ENCODE data around the gene CLEC16A.
"Not testable (repeated sequence)": the region's sequence is repeated elsewhere in the genome, so short reads cannot be mapped to it uniquely, and the experiment has no call there.

CLEC16A gene

GRCh38 chr16:10923650-10924214, 20.6 kb upstream of the CLEC16A start:
- no peak for DNase-seq

GRCh38 chr16:10925285-10925684, 19.1 kb upstream of the CLEC16A start:
- not testable (repeated sequence) for DNase-seq

- DNase-seq: no peak
Measured at GRCh38 chr16:10926094-10926493, 18.3 kb upstream of the CLEC16A start.

- DNase-seq: no peak
Measured at GRCh38 chr16:10926867-10927266, 17.5 kb upstream of the CLEC16A start.

GRCh38 chr16:10927497-10928112, 16.8 kb upstream of the CLEC16A start:
- no peak for DNase-seq

- DNase-seq: not testable (repeated sequence)
Measured at GRCh38 chr16:10929097-10929496, 15.3 kb upstream of the CLEC16A start.

- no peak for DNase-seq
Measured at GRCh38 chr16:10929853-10930754, 14.3 kb upstream of the CLEC16A start.

GRCh38 chr16:10930755-10931093, 13.6 kb upstream of the CLEC16A start:
- no peak for DNase-seq

GRCh38 chr16:10931134-10931533, 13.2 kb upstream of the CLEC16A start:
- DNase-seq: no peak

GRCh38 chr16:10931977-10932632, 12.3 kb upstream of the CLEC16A start:
- DNase-seq: no peak

GRCh38 chr16:10932959-10933710, 11.2 kb upstream of the CLEC16A start:
- no peak for DNase-seq

- no peak for DNase-seq
Measured at GRCh38 chr16:10933865-10934264, 10.5 kb upstream of the CLEC16A start.

GRCh38 chr16:10934325-10935107, 9.8 kb upstream of the CLEC16A start:
- DNase-seq: no peak

GRCh38 chr16:10935226-10935915, 9.0 kb upstream of the CLEC16A start:
- peak; percentile 11 for DNase-seq

GRCh38 chr16:10936272-10936984, 7.9 kb upstream of the CLEC16A start:
- no peak for DNase-seq

GRCh38 chr16:10937068-10937859, 7.1 kb upstream of the CLEC16A start:
- DNase-seq: no peak

GRCh38 chr16:10938321-10938720, 6.0 kb upstream of the CLEC16A start:
- DNase-seq: no peak

- no peak for DNase-seq
Measured at GRCh38 chr16:10938796-10939648, 5.3 kb upstream of the CLEC16A start.

Data from NCI-H1694 (cell line).